HG03196 (cell line): ENCODE measurements around the gene KRT33B.
"Not testable (repeated sequence)": the region's sequence is repeated elsewhere in the genome, so short reads cannot be mapped to it uniquely, and the experiment has no call there.

Source experiments
- ATAC-seq: cut with Tn5 transposase; IDR thresholded peaks from one replicate; pipeline ENCODE4 v1.9.1; 2021; ENCODE audit not compliant: unreplicated experiment

KRT33B gene

DNA sequence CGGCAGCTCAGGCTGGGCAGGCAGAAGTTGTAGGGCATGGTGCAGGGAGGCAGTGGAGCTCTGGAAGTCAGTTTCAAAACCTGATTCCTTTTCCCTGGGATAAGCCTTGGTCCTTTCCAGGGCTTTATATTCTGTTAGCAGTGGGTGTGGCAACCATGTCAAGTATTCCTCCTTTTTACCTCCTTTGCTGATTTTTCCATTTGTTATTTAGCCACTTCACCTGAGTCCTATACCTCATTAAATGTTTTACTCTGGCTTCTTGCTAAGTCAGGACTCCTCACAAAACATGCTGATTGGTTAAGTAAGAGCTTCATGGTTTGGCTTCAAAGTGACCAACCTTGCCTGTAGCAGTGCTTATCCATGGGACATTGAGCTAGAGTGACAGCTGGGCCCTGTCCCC lies at the start of gene KRT33B:
Gene KRT33B (minus strand): TSS at position 101 of the 400 bp plus-strand sequence. CDS start 63 bp downstream, at position 38.
- ATAC-seq: no peak

DNA sequence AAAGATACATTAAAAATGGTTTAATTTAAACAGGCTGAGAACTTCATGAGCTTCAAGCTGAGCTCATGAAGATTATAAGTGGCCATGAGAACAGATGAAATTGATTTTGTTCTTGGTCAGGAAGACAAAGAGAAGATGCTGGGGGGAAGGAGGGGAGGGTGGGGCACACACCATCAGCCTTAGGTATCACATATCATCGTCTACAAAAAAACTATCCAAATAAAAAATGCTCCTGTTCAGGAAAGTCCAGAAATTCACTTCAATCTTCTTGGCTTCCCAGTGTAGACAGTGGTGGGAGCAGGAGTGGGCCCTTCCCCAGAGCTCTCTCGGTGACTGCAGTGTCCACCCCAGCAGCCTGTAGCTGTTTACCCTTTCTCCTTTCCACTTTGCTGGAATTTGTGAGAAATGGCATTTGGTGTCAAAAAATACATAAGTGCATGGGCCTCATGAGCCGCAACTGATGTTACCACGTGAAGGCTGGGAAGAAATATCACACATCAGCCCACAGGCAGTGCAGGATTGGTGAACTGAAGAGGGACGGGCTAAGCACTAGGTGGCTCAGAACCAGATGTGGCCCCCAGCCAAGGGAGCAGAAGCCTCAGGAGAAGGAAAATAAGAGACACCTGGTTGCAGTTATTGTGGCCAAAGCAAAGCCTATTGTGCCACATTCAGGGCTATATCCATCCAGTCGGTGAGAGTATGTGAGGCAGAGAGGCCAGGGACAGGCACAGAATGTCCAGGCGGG lies 48.7 kb upstream of the KRT33B start:
- ATAC-seq: no peak

DNA sequence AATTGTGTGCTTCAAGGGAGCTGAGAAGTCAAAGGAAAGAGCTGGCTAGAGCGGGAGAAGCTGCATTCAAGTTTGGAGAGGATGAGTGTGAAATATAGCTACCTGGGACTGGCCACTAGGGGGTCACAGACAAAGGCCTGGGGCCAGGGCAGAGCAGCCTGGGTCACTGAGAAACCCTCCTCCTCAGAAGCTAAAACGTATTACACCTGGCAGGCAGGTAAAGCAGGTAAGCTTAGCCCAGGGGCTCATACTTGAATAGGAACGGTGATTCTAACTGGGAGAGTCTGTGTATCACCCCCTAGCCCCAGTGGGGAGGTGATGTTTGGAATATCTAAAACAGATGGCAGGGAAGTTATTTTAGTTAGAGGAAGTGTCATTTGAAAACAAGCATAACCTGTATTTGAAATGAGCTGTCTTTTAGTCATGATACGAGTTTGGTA lies 48.0 kb upstream of the KRT33B start:
- ATAC-seq: no peak

DNA sequence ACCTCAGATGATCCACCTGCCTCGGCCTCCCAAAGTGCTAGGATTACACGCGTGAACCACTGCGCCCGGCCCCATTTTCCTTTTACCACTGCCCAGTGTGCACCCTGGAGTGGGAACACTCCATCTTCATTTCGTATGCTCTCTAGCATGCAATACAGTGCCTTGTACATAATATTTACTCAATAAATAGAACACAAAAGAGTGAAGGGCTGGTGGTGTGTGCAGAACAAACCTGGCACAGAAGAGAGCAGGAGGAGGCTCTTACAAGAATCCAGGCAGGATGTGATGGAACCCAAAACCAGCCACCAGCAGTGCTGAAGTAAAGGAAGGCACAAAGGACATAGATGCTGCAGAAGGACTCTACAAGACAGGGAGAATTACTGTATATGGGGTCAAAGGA lies 47.5 kb upstream of the KRT33B start:
- no peak for ATAC-seq

DNA sequence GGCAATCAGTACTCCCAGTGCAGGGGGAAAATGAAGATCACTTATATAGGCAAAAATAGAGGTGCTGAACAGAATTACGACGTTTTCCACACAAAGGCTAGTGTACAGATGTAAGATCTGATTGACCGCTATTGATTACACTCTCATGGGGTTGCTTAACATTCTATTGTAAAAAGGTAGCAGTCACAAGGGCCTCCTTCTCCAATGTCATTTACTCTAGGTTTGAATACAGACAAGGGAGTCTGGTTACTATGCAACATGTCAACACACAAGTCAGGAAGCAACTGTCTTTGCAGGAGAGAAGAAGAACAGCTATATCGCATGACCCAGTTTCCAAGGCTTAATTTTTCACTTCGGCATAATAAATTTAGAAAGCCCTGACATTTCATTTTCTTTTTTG lies 46.9 kb upstream of the KRT33B start:
- no peak for ATAC-seq

DNA sequence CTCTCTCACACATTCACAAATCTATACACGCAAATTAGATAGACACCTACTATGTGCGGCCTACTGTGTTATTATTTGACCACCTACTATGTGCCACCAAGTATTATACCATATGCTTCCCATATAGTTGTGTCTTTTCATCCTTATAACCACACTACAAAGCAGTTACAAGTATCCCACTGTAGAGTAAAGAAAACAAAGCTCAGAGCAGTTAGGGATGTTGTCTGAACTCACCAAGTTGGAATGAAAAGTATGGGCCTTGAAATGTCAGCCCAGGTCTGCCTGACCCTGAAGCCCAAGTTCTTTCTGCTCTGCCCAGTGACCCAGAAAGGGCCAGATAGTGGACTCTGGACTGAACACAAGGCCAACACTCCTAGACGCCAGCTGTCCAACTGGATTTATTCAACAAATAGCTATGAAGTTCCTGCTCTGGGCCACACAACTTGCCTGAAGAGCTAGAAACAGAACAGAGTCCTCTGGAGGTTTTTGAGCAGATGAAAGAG lies 46.3 kb upstream of the KRT33B start:
- no peak for ATAC-seq

DNA sequence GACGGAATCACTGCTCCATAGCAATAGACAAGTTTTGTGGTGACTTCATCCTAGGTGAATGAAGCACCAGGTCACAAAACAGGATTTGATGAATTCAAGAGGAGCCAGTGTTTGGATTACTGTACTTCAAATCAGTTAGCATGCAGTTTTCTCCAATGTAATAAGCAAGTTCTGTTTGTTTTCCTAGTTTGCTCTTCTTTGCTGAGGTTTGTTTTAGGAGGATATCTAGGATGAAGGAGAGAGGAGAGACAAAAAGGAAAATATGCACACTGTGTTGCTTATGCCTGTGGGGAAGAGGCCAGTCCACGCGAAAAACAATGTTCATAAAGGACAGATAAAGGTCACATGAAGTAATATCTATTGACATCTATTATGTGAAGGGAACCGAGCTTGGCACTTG lies 45.8 kb upstream of the KRT33B start:
- no peak for ATAC-seq

DNA sequence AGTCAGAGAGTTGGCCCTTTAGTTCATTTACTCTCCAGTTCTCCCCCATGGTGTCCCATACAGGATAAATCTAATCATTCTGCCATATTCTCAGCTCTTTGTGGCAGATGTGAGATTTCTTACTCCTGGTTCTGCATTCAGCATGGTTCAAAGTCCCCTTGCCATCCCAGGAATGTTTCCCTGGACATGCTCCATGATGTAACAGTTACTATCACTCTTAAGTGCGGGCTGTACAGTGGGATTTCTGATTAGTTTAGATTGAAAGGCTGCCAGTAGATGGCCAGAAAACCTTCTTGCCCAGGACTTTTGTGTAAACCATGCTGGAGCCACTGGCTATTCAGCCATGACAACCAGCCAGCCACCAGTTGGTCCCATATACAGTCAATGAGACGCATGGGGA lies 44.4 kb upstream of the KRT33B start:
- ATAC-seq: no peak

DNA sequence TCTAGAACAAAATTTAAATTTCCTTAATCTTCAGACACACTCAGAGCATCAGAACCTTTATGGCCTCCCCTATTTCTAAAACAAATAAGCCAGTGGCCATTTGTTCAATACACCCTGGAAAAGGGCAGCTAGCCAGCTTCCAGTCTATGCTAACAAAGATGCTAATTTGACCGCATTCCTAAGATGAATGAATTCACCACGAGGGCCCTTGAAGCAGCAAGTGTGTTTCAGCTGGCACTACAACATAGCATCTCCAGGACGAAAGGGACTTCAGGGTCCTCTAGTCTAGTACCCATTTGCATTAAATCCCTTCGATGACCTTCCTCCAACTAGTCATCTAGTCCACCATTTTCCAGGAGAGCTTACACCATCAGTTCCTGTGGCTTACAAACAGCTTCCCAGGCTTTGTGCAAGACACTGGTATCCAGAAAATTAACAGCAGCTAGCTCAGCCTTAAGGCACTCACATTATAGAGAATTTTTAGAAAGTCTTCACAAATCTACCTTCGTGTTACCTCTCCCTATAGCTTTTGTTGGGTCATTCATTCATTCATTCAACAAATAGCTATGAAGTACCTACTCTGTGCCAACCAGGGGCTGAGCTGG lies 43.8 kb upstream of the KRT33B start:
- no peak for ATAC-seq

DNA sequence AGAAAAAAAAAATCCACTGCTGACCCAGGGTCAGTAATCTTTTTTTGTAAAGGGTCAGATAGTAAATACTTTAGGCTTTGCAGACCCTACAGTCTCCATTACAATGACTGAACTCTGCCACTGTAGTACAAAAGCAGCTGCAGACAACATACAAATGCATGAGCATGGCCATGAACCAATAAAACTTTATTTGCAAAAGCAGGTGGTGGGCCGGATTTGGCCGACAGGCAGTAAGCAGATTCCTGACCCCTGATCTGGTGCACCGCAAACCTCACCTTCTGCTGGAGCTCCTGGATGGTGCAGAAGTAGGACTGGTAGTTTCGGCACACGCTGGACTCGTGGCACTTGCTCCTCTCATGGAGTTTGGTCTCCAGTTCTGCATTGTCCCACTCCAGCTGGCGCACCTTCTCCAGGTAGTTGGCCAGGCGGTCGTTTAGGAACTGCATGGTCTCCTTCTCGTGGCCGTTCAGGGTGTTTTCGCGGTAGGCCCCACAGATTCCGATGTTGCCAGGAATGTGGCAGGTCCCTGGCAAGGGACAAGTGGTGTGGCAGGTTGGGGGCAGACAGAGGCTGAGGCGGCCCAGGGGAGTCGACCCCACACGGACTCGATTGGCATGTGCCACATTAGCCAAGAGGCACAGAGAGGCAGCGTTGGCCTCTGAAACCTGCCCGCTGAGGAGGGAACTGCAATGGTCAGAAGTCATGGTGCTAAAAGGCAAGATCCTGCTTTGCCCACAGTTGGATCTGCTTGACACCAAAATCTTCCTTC lies 41.6 kb upstream of the KRT33B start:
- no peak for ATAC-seq

DNA sequence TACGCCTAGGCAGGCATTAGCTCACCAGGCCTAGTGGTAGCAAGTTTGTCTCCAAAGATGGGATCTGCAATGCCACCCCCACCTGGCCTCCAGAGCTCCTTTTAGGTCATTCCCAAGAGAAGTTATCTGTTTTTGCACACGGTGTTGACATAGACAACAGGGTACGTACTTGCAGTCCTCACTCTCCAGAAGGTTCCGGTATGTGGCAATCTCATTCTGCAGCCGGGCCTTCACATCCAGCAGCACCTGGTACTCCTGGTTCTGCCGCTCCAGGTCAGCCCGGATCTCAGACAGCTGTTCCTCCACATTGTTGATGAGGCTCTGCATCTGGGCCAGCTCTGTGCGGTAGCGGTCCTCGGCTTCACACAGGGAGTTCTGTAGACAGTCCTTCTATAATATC lies 37.6 kb upstream of the KRT33B start:
- no peak for ATAC-seq

DNA sequence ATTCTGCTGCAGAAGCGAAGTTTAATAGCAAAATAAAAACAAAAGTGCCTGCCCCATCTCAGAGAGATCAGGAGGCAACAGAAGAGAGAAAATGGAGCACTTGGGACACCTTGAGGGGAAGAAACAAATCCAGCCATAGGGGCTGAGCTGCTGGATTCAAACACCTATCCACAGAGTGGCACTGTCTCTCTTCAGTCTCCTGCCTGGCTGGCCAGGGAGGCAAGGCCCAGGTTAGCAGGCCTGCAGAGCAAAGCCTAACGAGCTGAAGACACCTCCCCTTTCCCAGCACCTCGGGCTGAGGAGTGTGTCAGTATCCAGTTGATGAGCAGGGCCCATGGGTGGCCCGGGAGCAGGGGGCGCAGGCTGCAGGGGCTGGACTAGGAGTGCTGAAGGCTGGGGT lies 36.6 kb upstream of the KRT33B start:
- no peak for ATAC-seq

DNA sequence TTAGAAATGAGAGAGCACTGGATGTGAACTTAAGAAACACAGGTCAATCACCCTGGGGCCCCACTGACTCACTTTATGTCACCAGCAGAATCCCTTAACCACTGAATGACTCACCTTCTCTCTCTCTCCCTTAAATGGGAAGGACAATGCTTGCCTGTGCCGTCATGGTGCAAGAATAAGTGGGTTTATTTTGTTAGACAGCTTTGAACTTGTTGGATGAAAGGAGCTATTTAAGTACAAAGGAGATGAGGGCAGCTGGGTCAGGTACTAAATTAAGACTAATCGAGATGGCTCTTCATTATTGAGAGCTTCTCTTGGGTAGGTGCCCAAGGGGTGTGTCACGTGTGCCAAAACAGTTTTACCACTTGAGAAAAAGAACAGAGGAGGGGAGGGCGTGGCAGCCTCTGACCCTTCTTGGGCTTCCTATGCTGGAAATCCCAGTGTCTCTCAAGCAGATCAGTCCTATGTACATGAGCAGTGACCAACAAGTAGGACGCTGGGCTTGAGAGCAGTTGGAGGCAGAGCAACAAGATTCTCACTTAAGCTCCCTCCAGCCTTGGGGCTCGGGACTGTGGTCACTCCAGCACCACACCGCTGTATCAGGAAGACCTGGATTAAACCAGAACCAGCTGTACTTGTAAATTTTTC lies 34.5 kb upstream of the KRT33B start:
- ATAC-seq: no peak

DNA sequence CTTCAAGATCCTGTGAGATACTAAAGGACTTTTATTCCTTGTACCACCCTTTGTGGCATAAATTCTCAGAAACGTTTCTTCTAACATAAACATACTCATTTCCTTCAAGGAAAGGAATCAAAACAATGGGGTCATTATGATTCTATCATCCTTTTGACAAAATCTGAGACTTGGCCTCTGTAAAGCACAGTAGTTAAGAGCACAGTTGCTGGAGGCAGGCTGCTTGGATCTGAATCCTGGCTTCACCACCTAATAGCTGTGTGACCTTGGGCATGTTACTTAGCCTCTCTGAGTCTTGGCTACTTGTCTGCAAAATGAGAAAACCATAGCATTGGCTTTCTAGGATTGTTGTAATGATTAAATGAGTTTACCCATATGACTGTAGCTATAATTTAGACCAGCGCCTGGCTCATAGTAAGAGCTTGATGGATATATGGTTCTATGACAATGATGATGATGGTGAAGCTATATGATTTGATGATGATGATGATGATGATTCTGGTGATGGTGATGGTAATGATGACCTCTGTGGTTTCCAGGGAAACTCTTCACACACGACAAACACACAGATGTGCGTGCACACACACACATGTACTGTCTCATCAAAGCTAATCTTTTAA lies 33.9 kb upstream of the KRT33B start:
- ATAC-seq: no peak

DNA sequence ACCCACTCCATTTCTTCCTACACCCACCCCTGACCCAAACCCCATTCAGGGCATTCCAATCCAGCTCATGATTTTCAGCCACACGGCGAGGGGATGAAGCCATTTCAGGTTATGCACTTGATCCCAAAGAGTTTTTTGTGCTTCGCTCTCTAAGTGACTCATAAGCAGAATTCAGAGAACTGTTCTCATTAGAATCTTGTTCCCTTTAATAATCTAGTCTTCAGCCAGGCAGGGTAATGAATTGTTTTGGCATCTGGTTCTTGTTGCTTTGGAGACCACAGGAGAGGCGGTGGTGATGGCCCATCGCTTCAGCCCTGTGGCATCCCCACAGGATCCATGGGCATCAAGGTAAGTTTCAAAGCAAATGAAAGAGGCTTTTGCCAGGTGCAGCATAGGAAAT lies 32.5 kb upstream of the KRT33B start:
- no peak for ATAC-seq

DNA sequence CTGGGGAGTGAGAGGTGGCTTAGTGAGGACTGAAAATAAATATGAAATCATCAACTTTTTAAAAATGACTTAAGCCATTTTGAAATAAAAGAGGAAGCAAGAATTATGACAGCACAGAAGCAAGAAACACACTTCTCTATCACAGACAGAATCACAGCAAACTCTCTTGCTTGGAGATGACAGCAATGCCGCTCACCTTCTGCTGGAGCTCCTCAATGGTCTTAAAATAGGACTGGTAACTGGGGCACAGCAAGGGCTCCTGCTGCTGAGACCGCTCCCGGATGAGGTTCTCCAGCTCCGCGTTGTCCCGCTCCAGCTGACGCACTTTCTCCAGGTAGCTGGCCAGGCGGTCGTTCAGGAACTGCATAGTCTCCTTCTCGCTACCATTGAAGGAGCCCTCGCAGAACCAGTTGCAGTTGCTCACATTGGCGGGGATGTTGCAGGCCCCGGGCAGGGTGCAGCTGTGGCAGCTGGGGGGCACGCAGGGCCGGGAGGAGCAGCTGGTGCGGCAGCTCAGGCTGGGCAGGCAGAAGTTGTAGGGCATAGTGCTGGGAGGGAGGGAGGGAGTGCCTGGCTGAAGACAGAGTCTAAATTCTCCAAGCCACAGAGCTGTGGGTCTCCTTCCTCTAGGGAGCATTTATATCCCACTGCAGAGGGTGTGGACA lies 27.5 kb upstream of the KRT33B start, which contains the start of gene KRT31:
Gene KRT31 (minus strand): TSS at position 613 of the 665 bp plus-strand sequence. CDS start 69 bp downstream, at position 544.
- ATAC-seq: no peak

DNA sequence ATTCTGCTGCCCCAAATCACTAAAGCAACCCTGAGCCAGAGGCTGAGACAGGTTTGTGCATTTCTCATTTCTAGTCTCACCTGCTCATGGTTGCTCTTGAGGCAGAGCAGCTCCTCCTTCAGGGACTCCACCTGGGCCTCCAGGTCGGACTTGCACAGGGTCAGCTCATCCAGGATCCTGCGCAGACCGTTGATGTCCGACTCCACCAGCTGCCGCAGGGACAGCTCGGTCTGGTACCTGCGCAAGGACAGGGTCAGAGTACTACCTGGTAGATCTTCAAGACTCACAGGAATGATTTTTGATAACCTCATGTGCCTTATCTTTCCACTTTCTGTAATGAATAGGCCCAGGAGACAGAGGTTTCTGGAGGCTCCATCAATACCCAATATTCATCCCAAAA lies 26.7 kb upstream of the KRT33B start:
- no peak for ATAC-seq

DNA sequence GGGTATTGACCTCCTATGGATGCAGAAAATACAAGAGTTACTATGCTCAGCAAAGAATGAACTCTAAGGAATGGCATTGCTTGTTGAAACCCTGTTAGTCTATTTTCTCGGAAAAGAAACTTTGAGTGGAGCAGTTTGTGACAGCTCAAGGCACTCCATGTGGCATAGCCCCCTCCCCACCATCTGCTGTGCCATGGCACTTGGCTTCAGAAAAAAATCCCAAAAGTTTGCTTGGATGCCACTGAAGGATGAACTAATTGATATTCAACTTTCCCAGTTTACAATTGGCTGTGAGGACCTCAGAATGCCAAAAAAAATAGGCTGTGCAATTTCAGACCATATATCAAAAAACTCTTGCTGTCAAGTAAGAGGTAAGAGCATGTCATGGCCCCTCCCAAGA lies 26.0 kb upstream of the KRT33B start:
- no peak for ATAC-seq

DNA sequence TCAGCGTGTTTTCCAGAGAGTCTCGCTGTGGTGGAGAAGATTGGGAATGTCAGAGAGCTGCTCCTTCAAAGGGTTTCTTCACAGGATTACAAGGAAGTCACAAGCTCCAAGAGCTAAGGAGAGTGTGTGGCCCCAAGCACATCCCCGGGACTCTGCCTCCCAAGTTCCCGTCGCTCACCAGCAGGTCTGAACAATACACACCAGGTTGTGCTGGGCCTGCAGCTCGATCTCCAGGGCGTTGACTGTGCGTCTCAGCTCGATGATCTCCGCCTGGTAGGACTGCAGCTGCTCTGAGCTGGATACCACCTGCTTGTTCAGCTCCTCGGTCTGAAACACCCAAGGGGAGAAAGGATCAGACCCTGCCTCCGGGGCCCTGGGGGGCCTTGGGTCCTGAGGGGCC lies 25.4 kb upstream of the KRT33B start:
- ATAC-seq: not testable (repeated sequence)
